Airway epithelial cell (primary cell): ENCODE measurements around the gene TF. TPM values are rescaled to one million over a fixed set of nuclear protein-coding genes. Genes with fewer than 3 reads are reported as not detected.

ENCODE experiments used
- total RNA-seq: library from RNA; depleted of rRNA; stranded (reverse); fragments of >200 nt; gene quantifications from 2 replicates; pipeline ENCODE4 v1.2.3, GENCODE V29; 2015

The TF gene
- 0.28 TPM in 1 of 2 replicates, not detected in the other for total RNA-seq

DNA sequence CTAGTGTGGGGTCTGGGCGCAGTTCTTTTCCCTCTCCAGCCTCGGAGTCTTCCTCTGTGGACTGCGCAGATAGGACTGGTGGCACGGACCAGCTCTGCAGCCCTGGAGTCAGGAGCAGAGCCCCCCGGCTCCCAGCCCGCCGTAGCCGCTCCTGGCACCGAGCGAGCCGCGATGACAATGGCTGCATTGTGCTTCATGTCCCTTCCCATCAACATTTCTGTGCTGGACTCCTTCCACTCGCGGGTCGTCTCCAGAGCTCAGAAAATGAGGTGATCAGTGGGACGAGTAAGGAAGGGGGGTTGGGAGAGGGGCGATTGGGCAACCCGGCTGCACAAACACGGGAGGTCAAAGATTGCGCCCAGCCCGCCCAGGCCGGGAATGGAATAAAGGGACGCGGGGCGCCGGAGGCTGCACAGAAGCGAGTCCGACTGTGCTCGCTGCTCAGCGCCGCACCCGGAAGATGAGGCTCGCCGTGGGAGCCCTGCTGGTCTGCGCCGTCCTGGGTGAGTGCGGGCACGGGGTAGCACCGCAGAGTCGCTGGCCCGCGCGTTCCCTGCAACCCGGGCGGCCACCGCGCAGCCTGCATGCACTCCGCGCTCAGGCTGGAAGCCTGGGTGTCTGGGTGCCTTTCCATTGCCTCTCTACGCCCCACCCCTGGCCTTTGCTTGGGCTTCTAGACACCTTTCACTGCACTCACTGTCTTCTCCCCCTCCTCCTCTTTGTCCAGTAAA is at the start of gene TF:
Gene TF (plus strand): TSS at position 413 of the 731 bp plus-strand sequence. CDS start 48 bp downstream, at position 461.

DNA sequence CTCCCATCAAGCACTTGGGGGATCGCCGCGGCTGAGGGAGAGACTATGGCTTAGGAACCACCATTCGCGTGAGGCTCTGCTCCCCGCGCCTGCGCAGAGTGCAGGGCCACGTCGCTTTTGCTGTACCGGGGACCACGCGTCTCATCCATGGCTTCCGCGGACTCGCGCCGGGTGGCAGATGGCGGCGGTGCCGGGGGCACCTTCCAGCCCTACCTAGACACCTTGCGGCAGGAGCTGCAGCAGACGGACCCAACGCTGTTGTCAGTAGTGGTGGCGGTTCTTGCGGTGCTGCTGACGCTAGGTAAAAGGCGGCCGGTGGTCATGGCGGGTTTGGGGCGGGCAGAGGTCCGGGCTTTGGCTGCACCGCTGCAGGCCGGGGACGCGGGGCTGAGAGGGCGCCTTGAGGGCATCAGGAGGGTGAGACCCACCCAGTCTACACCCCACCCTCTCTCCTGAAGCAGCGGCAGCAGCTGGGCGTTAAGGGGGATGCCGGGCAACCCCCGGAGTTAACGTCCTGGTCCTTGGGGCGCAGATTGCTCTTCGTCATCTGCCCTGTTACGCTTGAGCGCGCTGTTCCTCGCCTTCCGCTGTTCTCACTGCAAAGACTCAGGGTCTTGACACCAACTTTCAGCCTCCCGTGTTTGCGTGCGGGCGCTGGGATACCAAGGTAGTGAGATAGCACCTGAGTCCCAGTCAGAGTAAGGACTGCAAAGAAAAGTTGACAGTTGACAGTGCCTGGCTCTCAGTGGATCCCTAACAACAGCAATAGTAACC is 59.7 kb downstream of the TF start, which contains the start of gene SRPRB:
Gene SRPRB (plus strand): TSS at position 114 of the 774 bp plus-strand sequence. CDS start 34 bp downstream, at position 148.

Other genes with a start within 250 kb of the TF start
- 75.0 and 88.0 TPM in 2 replicates for gene CDV3, start 172.7 kb upstream of the TF start, total RNA-seq
- 16.7 and 22.4 TPM in 2 replicates for gene TOPBP1, start 84.5 kb upstream of the TF start, total RNA-seq
- 27.7 and 40.0 TPM in 2 replicates for gene SRPRB, start 59.4 kb downstream of the TF start, total RNA-seq
- 0.05 and 0.35 TPM in 2 replicates for gene RAB6B, start 149.5 kb downstream of the TF start, total RNA-seq